IPS-18a (cell line): ENCODE measurements around the gene KLHL41.

ENCODE experiments used
- H3K27ac ChIP-seq: one replicate; pipeline ENCODE4 v1.5.1; 2013; ENCODE audit warnings: low read length
- H3K27me3 ChIP-seq: one replicate; pipeline ENCODE4 v1.6.1; 2013; ENCODE audit warnings: mild to moderate bottlenecking, low read length; ENCODE audit not compliant: control insufficient read depth, insufficient read depth
- H3K36me3 ChIP-seq: one replicate; pipeline ENCODE4 v1.6.1; 2013; ENCODE audit warnings: low read depth, low read length; ENCODE audit not compliant: control insufficient read depth
- H3K4me1 ChIP-seq: one replicate; pipeline ENCODE4 v1.6.1; 2013; ENCODE audit warnings: low read depth, low read length; ENCODE audit not compliant: control insufficient read depth
- H3K4me3 ChIP-seq: one replicate; pipeline ENCODE4 v1.5.1; 2013; ENCODE audit warnings: low read length
- H3K9ac ChIP-seq: one replicate; pipeline ENCODE4 v1.6.1; 2013; ENCODE audit warnings: mild to moderate bottlenecking, low read length, moderate library complexity
- H3K9me3 ChIP-seq: one replicate; pipeline ENCODE4 v1.6.1; 2013; ENCODE audit warnings: low read depth, low read length; ENCODE audit not compliant: control insufficient read depth

Gene KLHL41

DNA sequence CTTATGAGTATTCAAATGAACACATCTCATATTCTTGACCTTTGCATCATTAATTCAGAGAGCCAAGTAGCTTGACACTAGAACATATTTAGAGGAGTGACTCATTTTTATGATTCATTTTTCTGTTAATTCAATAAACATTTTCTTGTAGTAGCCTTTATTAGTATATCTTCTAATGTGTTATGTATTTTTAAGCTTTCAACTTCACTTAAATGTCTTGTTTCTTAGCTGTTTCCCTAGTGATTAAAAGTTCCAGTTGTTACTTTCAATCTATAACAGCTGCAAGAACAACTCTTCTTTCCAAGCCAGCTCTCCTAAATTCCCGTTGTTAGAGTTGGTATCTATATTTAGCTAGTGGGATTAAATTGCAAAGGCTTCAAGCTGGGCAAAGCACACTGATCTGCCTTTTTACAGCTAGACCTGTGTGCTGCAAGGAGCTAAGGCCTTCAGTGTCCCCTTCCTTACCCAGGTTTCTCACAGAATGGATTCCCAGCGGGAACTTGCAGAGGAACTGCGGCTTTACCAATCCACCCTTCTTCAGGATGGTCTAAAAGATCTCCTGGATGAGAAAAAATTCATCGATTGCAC, at the start of gene KLHL41:
TSS of gene KLHL41 (plus strand) at position 405 of the 588 bp plus-strand sequence. CDS start at position 482, 77 bp downstream.
- H3K4me1 ChIP-seq, result peaks cover 9% of the 10 kb centered on the region
- H3K36me3 ChIP-seq, result no peaks in the 10 kb centered on the region
- no peak within 1 kb of the TSS for H3K4me3 ChIP-seq
- no peak within 1 kb of the TSS for H3K27ac ChIP-seq
- no peaks in the 10 kb centered on the region for H3K9me3 ChIP-seq
- H3K27me3 ChIP-seq, result no peaks in the 10 kb centered on the region
- H3K9ac ChIP-seq, result no peak within 1 kb of the TSS

DNA sequence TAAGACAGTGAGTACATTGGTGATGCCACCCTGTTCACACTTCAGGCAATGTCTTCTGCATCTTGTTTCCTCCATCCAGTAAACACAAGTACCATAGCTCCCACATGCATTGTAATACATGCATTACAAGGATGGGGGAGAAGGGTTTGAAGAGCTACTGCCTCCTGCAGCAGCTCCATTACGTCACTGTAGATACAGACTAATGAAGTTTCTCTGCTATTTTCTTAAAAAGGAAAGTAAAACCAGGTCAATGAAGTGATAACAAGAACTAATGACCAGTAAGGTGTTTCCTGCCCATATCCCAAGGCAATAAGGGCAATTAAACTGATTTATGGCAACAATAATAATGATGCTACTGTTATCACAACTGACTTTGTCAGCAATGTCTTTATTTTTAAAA, 48.4 kb upstream of the KLHL41 start:
- Histone ChIP-seq H3K4me1 (no peaks in the 10 kb centered on the region), H3K27me3 (no peaks in the 10 kb centered on the region), H3K27ac (no peak overlapping the region), H3K9me3 (no peaks in the 10 kb centered on the region), H3K9ac (no peak overlapping the region), H3K36me3 (no peaks in the 10 kb centered on the region), H3K4me3 (no peak overlapping the region)

DNA sequence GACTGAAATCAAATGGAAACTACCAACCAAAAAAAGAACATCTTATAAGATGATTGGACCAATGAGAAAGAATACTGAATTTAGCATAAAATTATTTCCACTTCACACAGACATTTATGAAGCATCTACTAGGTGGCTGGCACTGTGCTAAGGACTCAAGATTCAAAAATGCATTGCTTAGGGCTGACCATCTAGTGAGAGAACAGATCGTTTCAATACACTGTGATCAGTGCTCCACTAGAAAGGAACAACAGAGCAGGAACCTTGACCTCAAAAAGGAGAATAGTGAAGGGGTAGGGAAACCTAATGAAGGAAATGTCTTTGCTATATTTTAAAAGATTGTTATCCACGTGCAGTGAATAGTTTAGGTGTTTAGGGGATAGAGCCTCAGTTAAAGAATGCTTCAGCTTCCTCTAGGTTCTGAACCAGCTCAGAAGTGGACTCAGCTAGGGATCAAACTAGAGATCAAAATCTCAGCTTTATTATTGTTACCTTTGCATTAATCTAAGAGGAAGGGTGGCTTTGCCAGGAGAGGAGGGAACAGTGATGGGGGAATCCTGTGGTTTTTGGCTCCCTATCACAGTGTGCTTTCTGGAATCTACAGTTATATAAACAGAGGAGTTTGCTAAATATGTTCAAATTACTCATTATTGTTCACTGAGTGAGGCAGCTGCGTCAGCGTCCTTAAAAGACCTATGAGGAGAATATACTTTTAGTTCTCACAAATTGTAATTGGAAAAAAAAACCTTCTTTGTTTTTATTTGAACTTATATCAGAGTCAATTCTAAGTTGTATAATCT, 46.4 kb upstream of the KLHL41 start:
- H3K27ac ChIP-seq, result no peak overlapping the region
- H3K9me3 ChIP-seq, result no peaks in the 10 kb centered on the region
- no peaks in the 10 kb centered on the region for H3K27me3 ChIP-seq
- no peaks in the 10 kb centered on the region for H3K36me3 ChIP-seq
- H3K4me3 ChIP-seq, result no peak overlapping the region
- no peaks in the 10 kb centered on the region for H3K4me1 ChIP-seq
- no peak overlapping the region for H3K9ac ChIP-seq

DNA sequence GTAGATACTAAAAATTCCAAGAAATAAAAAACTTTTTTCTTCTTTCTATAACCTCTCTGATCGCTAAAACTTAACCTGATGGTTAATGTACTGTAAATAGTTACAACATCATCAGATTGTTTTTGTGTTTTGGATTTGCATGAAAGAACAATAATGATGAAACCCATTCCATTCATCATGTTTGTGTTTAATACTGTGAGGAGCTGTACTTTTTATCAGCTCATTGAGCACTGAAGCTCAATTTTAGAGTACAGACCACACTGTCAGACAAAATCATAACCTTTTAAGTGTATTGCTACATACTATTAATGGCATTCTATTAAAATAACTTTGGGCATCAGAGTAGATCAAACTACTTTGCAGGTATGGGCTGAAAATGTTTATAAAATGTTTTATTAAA, 45.0 kb upstream of the KLHL41 start:
- no peak overlapping the region for H3K27ac ChIP-seq
- no peaks in the 10 kb centered on the region for H3K4me1 ChIP-seq
- no peaks in the 10 kb centered on the region for H3K36me3 ChIP-seq
- H3K9me3 ChIP-seq, result no peaks in the 10 kb centered on the region
- H3K27me3 ChIP-seq, result no peaks in the 10 kb centered on the region
- H3K9ac ChIP-seq, result no peak overlapping the region
- no peak overlapping the region for H3K4me3 ChIP-seq

DNA sequence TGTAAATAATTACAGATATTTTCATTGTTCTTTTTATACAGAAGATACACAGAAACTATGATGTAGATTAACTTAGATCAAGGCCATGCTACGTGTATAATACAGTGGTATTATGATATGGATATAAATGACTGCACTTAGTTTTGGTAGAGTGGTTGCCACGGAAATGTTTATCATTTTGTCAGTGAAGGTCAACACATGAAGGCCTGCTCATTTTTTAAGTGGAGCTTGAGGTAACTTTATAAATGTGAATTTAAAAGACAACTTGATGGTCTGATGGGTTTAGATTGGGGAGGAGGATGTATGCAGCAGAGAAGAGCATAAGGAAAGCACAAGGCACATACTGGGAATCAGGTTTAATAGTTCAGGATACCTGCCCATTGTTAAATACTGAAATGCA, 44.6 kb upstream of the KLHL41 start:
- H3K27ac ChIP-seq, result no peak overlapping the region
- H3K9me3 ChIP-seq, result no peaks in the 10 kb centered on the region
- no peaks in the 10 kb centered on the region for H3K27me3 ChIP-seq
- no peaks in the 10 kb centered on the region for H3K4me1 ChIP-seq
- no peaks in the 10 kb centered on the region for H3K36me3 ChIP-seq
- H3K9ac ChIP-seq, result no peak overlapping the region
- H3K4me3 ChIP-seq, result no peak overlapping the region

- Histone ChIP-seq H3K36me3 (no peaks in the 10 kb centered on the region), H3K9me3 (no peaks in the 10 kb centered on the region), H3K27ac (no peak overlapping the region), H3K4me1 (no peaks in the 10 kb centered on the region), H3K4me3 (no peak overlapping the region), H3K9ac (no peak overlapping the region), H3K27me3 (no peaks in the 10 kb centered on the region)
Observed at GRCh38 chr2:169468841-169469240, 40.7 kb upstream of the KLHL41 start.

DNA sequence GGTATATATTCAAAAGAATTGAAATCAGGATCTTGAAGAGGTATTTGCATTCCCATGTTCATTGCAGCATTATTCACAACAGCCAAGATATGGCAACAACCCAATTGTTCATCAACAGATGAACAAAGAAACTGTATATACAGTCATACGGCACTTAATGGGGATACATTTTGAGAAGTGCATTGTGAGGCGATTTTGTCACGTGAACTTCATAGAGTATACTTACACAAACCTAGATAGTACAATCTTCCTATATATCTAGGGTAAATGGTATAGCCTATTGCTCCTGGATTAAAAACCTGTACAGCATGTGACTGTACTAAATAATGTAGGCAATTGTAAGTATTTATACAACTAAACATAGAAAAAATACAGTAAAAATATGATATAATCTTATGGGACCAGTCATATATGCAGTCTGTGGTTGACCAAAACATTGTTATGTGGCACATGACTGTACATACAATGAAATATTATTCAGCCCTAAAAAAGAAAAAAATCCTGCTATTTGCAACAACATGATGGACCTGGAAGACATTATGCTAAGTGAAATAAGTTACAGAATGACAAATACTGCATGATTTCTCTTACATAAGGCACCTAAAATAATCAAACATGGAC, 39.4 kb upstream of the KLHL41 start:
- H3K36me3 ChIP-seq, result no peaks in the 10 kb centered on the region
- no peak overlapping the region for H3K9ac ChIP-seq
- no peak overlapping the region for H3K4me3 ChIP-seq
- H3K9me3 ChIP-seq, result no peaks in the 10 kb centered on the region
- no peaks in the 10 kb centered on the region for H3K4me1 ChIP-seq
- H3K27me3 ChIP-seq, result no peaks in the 10 kb centered on the region
- no peak overlapping the region for H3K27ac ChIP-seq

GRCh38 chr2:169472249-169472648, 37.3 kb upstream of the KLHL41 start:
- H3K4me1 ChIP-seq, result no peaks in the 10 kb centered on the region
- H3K9me3 ChIP-seq, result no peaks in the 10 kb centered on the region
- no peak overlapping the region for H3K9ac ChIP-seq
- no peak overlapping the region for H3K27ac ChIP-seq
- no peaks in the 10 kb centered on the region for H3K27me3 ChIP-seq
- H3K36me3 ChIP-seq, result no peaks in the 10 kb centered on the region
- no peak overlapping the region for H3K4me3 ChIP-seq

- H3K36me3 ChIP-seq, result no peaks in the 10 kb centered on the region
- H3K27me3 ChIP-seq, result peaks cover 35% of the 10 kb centered on the region
- no peaks in the 10 kb centered on the region for H3K4me1 ChIP-seq
- no peak overlapping the region for H3K27ac ChIP-seq
- H3K9me3 ChIP-seq, result no peaks in the 10 kb centered on the region
- H3K4me3 ChIP-seq, result no peak overlapping the region
- H3K9ac ChIP-seq, result no peak overlapping the region
Observed at GRCh38 chr2:169476459-169476858, 33.0 kb upstream of the KLHL41 start.

DNA sequence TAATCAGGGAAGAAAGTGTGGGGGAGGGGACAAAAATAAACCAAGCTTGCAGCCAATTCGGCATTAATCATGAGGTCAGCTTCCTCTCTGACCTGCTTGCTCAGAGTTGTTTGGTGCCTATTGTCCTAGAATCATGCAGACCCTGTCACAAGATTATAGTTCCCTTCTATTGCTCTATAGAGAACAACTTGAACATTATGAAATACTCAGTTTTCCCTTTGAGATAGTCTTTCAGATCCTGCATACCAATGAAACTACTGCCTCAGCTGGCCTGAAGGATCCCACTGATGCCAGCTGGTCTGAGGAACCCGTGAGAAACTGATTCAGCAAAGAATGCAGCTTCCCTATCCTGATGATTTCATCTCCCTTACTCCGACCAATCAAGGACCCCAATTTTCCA, 31.2 kb upstream of the KLHL41 start:
- no peak overlapping the region for H3K27ac ChIP-seq
- no peaks in the 10 kb centered on the region for H3K36me3 ChIP-seq
- no peaks in the 10 kb centered on the region for H3K9me3 ChIP-seq
- no peak overlapping the region for H3K4me3 ChIP-seq
- peaks cover 40% of the 10 kb centered on the region for H3K27me3 ChIP-seq
- no peak overlapping the region for H3K9ac ChIP-seq
- H3K4me1 ChIP-seq, result no peaks in the 10 kb centered on the region

GRCh38 chr2:169478745-169479256, 30.7 kb upstream of the KLHL41 start:
- no peaks in the 10 kb centered on the region for H3K36me3 ChIP-seq
- H3K27me3 ChIP-seq, result peaks cover 40% of the 10 kb centered on the region
- H3K9ac ChIP-seq, result no peak overlapping the region
- H3K4me1 ChIP-seq, result no peaks in the 10 kb centered on the region
- no peaks in the 10 kb centered on the region for H3K9me3 ChIP-seq
- H3K4me3 ChIP-seq, result peak overlapping the region; percentile 64
- no peak overlapping the region for H3K27ac ChIP-seq
